ENCODE results near the gene TMEM89. TPM values are rescaled to one million over a fixed set of nuclear protein-coding genes. Genes with fewer than 3 reads are reported as not detected.

Gene TMEM89
- total and polyA plus RNA-seq, 2 of the 13 experiments (the other 11 are each of a cell fraction or from before 2014, with no cell fraction given), result 0.31 to 0.59 TPM

- no peak overlapping the region for H3K4me3 ChIP-seq (replicated peaks in 1 of 3; ENCODE audit: insufficient read depth in 1 of 3, low read depth in 2 of 3, low read length in 3 of 3)
- ChIA-PET POLR2A (interaction anchor here (3.9 kb wide), 1 partner anchor 17 kb away, joined by 10 read pairs; the partner anchor contains the start of gene SLC26A6), CTCF (ENCODE audit: low intra/inter-chr PET ratio, low total read pairs) (no interaction called here)
- in situ Hi-C loops (cut with HindIII; ENCODE audit: extremely low pct_ligation_motif_present, low pct_unique_long_range_greater_than_20kb) (no loop called here), intact Hi-C loops (cut with micrococcal nuclease; ENCODE audit: unreplicated experiment) (no loop called here)
- H3K27me3 ChIP-seq (ENCODE audit: control insufficient read depth in 1 of 2, insufficient read depth in 2 of 2, low read length in 2 of 2), result no peaks in the 10 kb centered on the region
- no peak for TF ChIP-seq NFKB2 (CRISPR knock-in tag; IDR thresholded peaks at IDR 0.05; ENCODE audit: borderline replicate concordance)
- TF ChIP-seq NR2F6 (IDR thresholded peaks at IDR 0.05), result peak; percentile 23; the same call in 1 of the 2 replicates
- no peak for TF ChIP-seq NR2F6 (CRISPR knock-in tag; IDR thresholded peaks at IDR 0.05)
- WGBS (ENCODE audit: low lambda C conversion rate), result 65% methylated on average over 13 of the region's 15 CpGs
- H3K36me3 ChIP-seq (replicated peaks in 1 of 2; ENCODE audit: control insufficient read depth in 1 of 2, insufficient read depth in 2 of 2, low read length in 2 of 2), result peaks cover 0 to 3% of the 10 kb centered on the region in 2 experiments; a peak in 3 of 5 replicates
- H3K4me2 ChIP-seq (ENCODE audit: low read depth, low read length), result no peak overlapping the region
- H3K9me3 ChIP-seq (ENCODE audit: low read length), result no peaks in the 10 kb centered on the region
- H3K9ac ChIP-seq (ENCODE audit: insufficient read depth, low read depth, low read length), result no peak overlapping the region
- FAIRE-seq (no peak), ATAC-seq (no peak), DNase-seq (ENCODE audit: low spot score) (no peak)
- H2AFZ ChIP-seq (ENCODE audit: low read length), result no peak overlapping the region
- no peak overlapping the region for H3K27ac ChIP-seq (ENCODE audit: extremely low read length, insufficient read depth, low read length)
- no peaks in the 10 kb centered on the region; the same call in 1 of the 2 replicates for H4K20me1 ChIP-seq (ENCODE audit: insufficient read depth, low read length)
- BruUV-seq (replicated peaks), result no TSS peak
- no peaks in the 10 kb centered on the region for H3K79me2 ChIP-seq (ENCODE audit: insufficient read depth, low read length)
- H3K4me1 ChIP-seq (ENCODE audit: insufficient read depth, low read length), result peaks cover 10% of the 10 kb centered on the region
Observed at GRCh38 chr3:48652923-48653715, 31.6 kb upstream of the TMEM89 start.

GRCh38 chr3:48651771-48652170, 30.2 kb upstream of the TMEM89 start:
- in situ Hi-C loops (cut with HindIII; ENCODE audit: extremely low pct_ligation_motif_present, low pct_unique_long_range_greater_than_20kb) (no loop called here), intact Hi-C loops (cut with micrococcal nuclease; ENCODE audit: unreplicated experiment) (no loop called here)
- no peak overlapping the region for H3K4me3 ChIP-seq (replicated peaks in 1 of 3; ENCODE audit: insufficient read depth in 1 of 3, low read depth in 2 of 3, low read length in 3 of 3)
- BruUV-seq (replicated peaks), result no TSS peak
- H3K27me3 ChIP-seq (ENCODE audit: control insufficient read depth in 1 of 2, insufficient read depth in 2 of 2, low read length in 2 of 2), result no peaks in the 10 kb centered on the region
- H3K4me2 ChIP-seq (ENCODE audit: low read depth, low read length), result no peak overlapping the region
- peaks cover 0 to 3% of the 10 kb centered on the region in 2 experiments; a peak in 3 of 5 replicates for H3K36me3 ChIP-seq (replicated peaks in 1 of 2; ENCODE audit: control insufficient read depth in 1 of 2, insufficient read depth in 2 of 2, low read length in 2 of 2)
- H2AFZ ChIP-seq (ENCODE audit: low read length), result no peak overlapping the region
- ChIA-PET CTCF (ENCODE audit: low intra/inter-chr PET ratio, low total read pairs) (no interaction called here), POLR2A (interaction anchor here (1.0 kb wide), 1 partner anchor 12 kb away, joined by 3 read pairs; no protein-coding TSS in a partner anchor)
- no peaks in the 10 kb centered on the region for H3K79me2 ChIP-seq (ENCODE audit: insufficient read depth, low read length)
- no peaks in the 10 kb centered on the region for H3K9me3 ChIP-seq (ENCODE audit: low read length)
- H3K27ac ChIP-seq (ENCODE audit: extremely low read length, insufficient read depth, low read length), result no peak overlapping the region
- no peak for ATAC-seq
- H3K9ac ChIP-seq (ENCODE audit: insufficient read depth, low read depth, low read length), result no peak overlapping the region
- DNase-seq (ENCODE audit: low spot score), result no peak
- WGBS (ENCODE audit: low lambda C conversion rate), result 79% methylated on average over 5 of the region's 11 CpGs
- no peaks in the 10 kb centered on the region for H4K20me1 ChIP-seq (ENCODE audit: insufficient read depth, low read length)
- H3K4me1 ChIP-seq (ENCODE audit: insufficient read depth, low read length), result peaks cover 10% of the 10 kb centered on the region
- no peak for FAIRE-seq
- TF ChIP-seq ZNF292 (CRISPR knock-in tag; IDR thresholded peaks at IDR 0.05; ENCODE audit: borderline replicate concordance, low read depth), result no peak
- no peak for TF ChIP-seq POLR2G (IDR thresholded peaks at IDR 0.05; ENCODE audit: low read depth, low read length)
- TF ChIP-seq ZNF142 (CRISPR knock-in tag; IDR thresholded peaks at IDR 0.05), result no peak
- no peak for TF ChIP-seq ZNF7 (CRISPR knock-in tag; IDR thresholded peaks at IDR 0.05)
- no peak for TF ChIP-seq BCLAF1 (IDR thresholded peaks at IDR 0.05)
- no peak for TF ChIP-seq ATF7-NPFF (CRISPR knock-in tag; IDR thresholded peaks at IDR 0.05; ENCODE audit: low read depth)
